GM21786 (cell line): ENCODE data around the gene ABO.
"Not testable (repeated sequence)": the region's sequence is repeated elsewhere in the genome, so short reads cannot be mapped to it uniquely, and the experiment has no call there.

Source experiments
- ATAC-seq: cut with Tn5 transposase; IDR thresholded peaks from one replicate; pipeline ENCODE4 v1.9.1; 2021; ENCODE audit not compliant: unreplicated experiment

ABO gene

GRCh38 chr9:133264235-133264764 lies 10.7 kb downstream of the ABO start:
- ATAC-seq: no peak

- no peak for ATAC-seq
These were observed 11.4 kb downstream of the ABO start for GRCh38 chr9:133263557-133263956.

DNA sequence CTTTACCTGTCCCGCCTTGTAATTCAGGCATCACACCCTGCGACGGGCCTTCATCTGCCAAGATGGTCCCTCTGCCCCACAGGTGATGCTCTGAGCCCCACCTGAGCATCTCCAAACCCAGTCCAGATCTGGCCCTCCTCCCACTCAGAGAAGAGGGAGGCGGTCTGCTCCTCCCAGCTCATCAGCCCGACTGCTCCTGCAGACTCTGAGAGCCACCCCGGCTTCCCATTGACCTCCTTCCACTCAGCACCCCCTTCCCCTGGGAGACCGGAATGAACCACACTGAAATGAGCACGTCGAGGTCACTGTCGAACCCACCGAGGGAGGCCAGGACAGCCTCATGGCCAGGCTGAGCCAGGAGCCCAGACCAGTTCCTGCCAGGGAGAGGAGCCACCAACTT lies 12.8 kb downstream of the ABO start:
- ATAC-seq: no peak

GRCh38 chr9:133261753-133262120 lies 13.3 kb downstream of the ABO start:
- no peak for ATAC-seq

DNA sequence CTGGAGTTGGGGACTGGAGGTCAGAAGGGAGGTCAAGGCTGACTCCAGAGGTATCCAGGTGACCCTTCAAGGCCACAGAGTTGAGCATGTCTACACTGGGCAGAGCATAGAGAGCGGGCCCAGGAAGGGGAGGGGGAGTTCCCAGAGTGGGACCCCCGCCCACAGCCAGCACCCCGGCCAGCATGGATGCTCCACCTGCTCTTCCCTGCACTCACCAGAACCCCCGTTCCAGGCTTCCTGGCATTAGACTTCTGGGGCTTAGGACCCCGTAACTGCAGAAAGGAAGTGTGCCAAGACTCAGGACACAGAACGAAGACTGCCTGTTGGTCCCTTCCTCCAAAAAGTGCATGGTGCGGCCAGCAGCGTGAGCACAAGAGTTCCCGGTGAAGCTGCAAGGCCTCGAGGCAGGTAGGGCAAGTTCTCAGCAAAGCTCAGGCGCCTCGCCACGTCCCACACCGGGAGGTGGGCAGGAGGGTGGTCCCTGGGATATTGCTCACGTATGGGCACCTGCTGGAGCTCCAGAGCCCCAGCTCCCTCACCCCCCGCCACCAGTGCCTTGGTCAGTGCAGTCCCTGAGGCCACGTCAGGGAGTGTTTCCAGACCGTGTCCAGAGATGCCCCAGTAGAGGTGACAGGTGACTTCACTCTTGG lies 13.8 kb downstream of the ABO start:
- ATAC-seq: no peak

DNA sequence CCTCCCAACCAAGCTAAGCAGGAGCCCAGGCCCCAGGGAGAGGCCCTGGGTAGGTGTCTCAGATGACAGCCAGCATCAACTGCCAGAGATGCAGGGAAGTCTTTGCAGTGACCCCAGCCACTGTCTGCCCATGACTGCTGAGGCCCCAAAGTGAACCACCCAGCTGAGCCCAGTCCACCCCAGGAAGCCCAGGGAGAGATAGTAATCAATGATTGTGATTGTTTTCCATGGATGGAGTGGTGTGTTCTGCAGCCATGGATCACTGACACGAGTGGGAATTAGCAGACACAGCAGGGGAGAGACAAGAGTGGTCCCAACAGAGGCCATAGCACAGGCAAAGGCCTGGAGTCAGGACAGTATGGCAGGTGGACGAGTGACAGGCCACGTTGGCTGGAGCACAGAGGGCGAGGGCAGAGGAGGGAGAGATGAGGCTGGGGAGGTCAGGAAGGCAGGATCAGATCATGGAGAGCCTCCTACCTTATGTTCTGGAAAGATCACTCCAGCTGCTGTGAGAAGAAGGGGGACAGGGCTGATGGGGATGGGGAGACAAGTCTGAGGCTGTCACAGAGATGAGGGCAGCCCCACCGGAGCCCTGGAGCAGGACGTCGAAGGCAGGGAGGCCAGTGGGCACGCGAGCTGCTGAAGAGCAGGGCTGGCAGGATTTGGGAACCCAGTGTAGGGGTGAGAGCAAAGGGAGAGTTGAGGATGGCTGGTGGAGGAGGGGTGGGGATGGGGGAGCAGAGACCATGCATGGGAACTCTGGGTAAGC lies 14.5 kb downstream of the ABO start:
- ATAC-seq: no peak

DNA sequence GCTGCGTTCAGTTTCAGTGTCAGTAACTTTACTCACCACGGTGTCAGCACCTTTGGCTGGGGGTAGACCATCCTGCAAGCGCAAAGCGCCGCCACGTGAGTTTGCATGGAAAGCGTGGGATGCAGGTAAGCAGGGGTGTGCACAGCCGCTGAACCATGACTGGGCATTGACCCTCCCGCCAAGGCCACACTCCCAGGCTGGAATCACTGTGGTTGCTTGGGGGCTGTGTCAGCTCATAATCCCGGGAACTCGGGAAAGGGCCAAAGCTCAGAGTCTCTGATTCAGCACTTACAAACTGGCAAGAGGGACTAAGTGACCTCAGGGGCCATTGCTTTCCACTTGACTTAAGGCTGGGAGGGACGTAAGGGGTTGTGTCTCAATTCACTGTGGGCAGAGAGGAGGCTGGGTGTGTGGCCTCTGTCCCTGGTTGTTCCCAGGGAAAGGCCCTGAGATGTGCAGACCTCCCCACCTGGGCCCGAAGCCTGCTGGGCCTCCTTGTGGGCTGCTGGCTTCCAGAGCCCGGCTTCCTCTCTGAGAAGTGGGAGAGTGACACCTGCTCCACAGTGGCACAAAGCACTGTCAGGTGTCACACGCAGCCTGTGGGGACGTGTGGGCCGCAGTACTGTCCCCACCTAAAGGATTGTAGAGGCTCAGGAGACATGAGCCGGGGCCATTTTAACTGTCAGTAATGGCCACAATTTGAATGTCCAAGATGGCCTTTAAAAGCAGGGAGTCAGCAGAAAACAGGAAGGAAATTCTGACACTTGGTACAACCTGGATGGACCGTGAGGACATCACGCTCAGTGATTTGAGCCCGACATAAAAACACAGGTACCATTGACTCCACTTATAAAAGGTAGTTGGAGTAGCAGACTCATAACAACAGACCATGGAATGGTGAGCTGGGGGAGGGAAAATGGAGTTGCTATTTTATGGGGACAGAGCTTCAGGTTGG lies 16.7 kb downstream of the ABO start:
- ATAC-seq: no peak

DNA sequence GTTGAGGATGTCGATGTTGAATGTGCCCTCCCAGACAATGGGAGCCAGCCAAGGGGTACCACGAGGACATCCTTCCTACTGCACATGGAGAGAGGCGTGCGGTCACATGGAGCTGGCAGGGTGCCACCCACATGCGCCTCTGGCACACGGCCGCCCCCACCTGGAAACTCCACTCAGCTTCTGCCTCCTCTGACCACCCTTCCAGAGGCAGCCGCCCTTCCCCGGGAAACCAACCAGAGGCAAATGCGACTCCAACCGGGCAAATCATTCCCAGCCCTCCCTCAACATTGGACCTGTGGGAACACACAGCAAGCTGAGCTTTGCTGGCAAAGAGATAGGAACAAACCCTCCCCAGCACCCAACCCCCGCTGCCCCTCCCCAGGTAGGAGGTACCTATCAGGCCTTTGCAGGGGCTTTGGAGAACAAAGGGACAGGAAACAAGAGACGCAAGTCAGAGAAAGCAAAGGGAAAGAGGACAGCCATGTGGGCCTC lies 17.5 kb downstream of the ABO start:
- ATAC-seq: no peak

GRCh38 chr9:133256686-133257091 lies 18.3 kb downstream of the ABO start:
- no peak for ATAC-seq

GRCh38 chr9:133256136-133256461 lies 18.9 kb downstream of the ABO start:
- no peak for ATAC-seq

DNA sequence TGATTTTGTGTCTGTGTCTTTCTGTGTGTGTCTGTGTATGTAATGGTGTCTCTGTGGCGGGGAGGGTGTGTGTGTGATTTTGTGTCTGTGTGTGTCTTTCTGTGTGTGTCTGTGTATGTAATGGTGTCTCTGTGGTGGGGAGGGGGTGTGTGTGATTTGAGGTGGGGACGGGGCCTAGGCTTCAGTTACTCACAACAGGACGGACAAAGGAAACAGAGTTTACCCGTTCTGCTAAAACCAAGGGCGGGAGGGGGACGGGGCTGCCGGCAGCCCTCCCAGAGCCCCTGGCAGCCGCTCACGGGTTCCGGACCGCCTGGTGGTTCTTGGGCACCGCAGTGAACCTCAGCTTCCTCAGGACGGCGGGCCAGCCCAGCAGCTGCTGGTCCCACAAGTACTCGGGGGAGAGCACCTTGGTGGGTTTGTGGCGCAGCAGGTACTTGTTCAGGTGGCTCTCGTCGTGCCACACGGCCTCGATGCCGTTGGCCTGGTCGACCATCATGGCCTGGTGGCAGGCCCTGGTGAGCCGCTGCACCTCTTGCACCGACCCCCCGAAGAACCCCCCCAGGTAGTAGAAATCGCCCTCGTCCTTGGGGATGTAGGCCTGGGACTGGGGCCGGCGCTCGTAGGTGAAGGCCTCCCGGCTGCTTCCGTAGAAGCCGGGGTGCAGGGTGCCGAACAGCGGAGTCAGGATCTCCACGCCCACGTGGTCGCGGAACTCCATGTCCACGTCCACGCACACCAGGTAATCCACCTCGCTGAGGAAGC lies 19.4 kb downstream of the ABO start:
- ATAC-seq: no peak

DNA sequence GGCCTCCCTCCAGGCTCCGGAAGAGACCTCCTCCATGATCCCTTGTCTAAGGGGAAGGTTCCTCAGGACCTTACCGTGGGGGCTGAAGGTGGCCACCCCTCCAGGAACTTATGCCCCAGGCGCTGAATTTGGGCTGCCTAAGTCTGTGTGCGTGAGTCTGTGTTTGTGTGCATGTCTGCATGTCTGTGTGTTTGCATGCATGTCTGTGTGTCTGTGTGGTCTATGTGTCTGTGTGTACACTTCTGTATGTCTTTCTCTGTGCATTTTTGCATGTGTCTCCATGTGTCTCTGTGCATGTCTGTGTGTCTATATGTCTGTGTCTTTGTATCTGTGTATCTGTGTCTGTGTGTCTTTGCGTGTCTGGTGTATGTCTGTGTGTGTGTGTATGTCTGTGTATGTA lies 20.5 kb downstream of the ABO start:
- no peak for ATAC-seq

DNA sequence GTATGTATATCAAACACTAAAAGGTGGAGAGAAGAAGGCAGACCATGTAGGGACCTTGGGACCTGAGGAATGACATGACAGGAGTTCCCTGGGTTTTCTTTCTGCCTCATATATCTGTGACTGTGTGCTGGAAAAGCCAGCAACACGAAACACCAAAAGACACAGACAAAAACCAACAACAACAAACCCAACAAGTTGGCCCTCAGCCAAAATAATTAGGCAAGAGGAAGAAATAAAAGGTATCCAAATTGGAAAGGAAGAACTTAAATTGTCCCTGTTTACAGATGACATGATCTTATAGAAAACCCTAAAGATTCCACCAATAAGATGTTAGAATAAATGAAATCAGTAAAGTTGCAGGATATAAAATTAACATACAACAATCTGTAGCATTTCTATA lies 21.7 kb downstream of the ABO start:
- ATAC-seq: no peak

- no peak for ATAC-seq
These were observed 22.5 kb downstream of the ABO start for GRCh38 chr9:133252301-133253020.

GRCh38 chr9:133251773-133252172 lies 23.2 kb downstream of the ABO start:
- ATAC-seq: no peak

- ATAC-seq: not testable (repeated sequence)
These were observed 23.8 kb downstream of the ABO start for GRCh38 chr9:133251221-133251620.

DNA sequence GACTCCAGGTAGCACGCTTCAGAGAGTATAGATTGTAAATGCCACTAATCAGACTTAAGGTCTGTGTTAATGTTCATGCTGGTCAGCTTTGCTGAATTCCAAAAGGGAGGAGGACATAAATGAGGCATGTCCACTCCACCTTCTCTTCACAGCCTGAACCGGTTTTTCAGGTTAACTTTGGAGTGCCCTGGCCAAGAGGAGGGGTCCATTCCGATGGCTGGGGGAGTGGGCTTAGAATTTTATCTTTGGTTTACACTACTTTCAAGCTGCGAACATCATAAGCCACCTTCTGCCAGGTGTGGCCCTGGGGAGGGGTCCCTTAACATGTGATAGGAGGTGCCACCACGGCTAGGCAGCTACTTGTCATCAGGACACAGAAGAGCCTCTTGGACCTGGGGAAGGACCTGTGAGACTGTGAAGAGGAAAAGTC lies 24.2 kb downstream of the ABO start:
- ATAC-seq: no peak

DNA sequence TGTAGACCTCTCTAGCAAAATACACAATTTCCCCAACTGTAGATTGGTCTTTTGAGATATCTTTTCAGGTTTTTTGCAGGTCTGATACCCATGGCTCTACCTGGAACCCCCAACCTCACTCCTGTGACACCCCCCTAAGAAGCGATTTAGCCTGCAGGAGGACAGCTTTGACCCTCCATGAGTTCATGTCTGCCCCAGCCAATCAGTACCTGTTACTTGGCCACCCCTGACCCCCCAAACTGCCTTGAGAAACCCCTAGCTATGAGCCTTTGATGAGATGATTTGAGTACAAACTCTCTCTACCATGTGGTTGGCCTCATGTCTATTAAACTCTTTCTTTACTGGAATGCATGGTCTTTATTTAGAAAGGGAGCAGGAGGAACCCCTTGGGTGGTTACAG lies 25.7 kb downstream of the ABO start:
- no peak for ATAC-seq

- no peak for ATAC-seq
These were observed 26.2 kb downstream of the ABO start for GRCh38 chr9:133248726-133249295.

DNA sequence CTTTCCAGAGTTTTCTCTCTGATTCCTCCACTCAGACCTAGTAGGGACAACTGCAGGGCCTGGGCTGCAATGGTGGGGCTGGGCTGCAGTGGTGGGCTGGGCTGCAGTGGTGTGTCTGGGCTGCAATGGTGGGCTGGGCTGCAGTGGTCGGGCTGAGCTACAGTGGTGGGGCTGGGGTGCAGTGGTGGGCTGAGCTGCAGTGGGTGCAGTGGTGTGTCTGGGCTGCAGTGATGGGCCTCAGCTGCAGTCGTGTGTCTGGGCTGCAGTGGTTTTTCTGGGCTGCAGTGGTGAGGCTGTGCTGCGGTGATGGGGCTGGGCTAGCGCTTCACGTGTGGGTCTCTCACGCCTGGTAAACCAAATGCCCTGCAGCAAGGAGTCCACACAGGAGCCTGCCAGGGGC lies 27.4 kb downstream of the ABO start:
- ATAC-seq: no peak
